Inflammatory macrophage treated with lipopolysaccharide for 1 hour (primary cell): Measurements from ENCODE around the gene PDGFA.
"Not testable (repeated sequence)": the region's sequence is repeated elsewhere in the genome, so short reads cannot be mapped to it uniquely, and the experiment has no call there.

ENCODE experiments used
- DNase-seq, 2 donors: peaks; one replicate each; pipeline ENCODE4 v3.0.0-alpha.2; 2020 to 2022

PDGFA gene

DNA sequence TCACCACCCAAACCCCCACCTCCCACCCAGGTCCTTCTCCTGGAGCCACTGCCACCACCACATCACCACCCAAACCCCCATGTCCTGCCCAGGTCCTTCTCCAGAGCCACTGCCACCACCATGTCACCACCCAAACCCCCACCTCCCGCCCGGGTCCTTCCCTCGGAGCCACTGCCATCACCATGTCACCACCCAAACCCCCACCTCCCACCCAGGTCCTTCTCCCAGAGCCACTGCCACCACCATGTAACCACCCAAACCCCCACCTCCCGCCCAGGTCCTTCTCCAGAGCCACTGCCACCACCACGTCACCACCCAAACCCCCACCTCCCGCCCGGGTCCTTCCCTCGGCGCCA, 31.9 kb upstream of the PDGFA start:
- DNase-seq, result not testable (repeated sequence)

DNA sequence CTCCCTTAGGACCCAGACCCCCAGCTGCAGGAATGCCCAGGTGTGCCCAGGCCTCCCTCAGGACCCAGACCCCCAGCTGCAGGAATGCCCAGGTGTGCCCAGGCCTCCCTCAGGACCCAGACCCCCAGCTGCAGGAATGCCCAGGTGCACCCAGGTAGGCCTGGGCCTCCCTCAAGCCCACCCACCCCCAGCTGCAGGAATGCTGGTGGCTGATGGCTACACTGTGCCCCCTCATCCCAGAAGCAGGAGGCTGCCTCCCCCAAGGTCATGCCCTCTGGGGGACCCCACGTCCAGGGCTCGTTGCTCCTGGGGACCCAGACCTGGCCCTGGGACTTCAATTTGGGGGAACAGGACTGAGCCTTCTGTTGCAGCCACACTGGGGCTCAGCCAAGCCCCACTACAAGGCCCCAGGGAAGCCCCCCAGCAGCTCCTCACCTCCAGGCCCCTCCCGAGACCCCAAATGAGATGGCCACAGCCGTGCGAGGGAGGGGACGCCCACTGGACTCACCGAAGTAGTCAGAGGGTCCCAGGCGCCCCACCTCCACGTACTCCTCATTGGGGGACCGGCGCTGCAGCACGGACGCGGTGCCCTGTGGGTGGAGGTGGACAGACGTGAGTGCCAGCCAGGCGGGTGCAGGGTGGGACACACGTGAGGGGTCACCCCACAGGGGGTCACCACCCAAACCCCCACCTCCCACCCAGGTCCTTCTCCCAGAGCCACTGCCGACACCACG, 31.4 kb upstream of the PDGFA start:
- DNase-seq, result no peak

DNA sequence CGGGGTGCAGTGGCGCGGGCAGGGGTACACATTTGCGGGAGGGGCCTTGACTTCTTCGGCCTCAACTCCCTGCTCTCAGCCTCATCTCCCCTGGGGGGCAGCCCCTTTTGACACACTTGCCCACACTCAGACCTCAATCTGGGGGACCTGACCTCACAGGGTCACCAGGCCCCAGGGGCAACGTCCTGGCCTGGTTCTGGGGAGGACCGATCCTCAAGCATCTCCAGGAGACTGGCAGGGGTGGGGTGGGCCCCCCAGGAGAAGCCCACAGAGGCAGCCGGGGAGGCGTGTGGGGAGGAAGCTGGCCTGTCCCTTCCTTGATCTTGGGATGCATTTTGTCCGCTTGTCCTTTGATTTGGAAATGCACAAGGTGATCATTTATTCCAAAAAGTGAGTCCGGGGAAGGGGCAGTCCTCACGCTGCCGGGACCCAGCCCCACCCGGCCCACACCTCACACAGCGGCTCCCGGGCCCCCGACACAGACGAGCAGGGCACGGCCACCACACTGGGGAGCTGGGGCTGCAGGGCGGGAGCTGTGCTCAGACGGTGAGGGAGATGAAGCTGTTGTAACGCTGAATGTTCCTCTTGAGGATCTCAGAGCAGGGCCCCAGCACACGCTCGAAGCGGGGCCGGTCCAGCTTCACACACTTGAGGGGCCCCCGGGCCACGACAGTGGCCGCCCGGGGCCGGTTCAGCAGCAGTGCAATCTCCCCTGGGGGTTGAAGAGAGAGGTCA, 30.4 kb upstream of the PDGFA start:
- DNase-seq, result no peak

DNA sequence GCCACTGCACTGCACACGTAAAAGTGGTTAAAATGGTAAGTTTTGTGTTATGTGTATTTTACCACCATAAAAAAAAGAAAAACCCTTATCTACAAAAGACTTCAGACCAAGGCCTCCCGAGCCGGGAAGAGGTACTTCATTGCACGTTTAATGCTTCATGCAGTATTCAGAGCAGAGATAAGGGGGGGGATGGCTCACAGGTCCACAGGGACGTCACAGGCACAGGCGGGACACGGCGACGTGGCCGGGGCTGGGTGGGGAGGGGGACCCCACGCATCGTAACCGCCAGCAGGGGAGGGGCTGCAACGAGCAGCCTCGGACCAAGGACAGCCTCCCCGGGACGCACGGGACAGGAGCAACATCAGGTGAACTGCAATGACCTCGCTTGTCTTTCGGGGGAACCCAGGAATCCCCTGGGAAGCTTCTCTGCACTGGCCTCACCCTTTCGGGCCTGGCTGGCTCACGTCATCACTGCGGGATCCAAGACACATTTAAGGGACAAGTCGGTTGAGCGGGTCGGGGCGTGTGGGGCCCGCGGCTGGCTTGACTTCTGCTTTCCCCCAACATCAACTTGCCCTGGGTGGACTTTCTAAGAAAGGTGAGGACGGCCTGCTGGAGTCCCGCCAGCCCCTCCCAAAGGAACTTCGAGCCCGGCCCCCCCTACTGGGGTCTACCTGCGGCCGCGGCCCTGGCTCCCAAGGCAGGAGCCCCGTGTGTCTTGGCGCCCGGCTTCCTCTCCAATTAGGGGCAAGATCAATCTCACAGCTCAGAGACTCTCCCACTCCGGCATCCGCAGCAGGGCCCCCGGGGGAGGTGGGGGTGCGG, 29.6 kb upstream of the PDGFA start:
- DNase-seq, result no peak

DNA sequence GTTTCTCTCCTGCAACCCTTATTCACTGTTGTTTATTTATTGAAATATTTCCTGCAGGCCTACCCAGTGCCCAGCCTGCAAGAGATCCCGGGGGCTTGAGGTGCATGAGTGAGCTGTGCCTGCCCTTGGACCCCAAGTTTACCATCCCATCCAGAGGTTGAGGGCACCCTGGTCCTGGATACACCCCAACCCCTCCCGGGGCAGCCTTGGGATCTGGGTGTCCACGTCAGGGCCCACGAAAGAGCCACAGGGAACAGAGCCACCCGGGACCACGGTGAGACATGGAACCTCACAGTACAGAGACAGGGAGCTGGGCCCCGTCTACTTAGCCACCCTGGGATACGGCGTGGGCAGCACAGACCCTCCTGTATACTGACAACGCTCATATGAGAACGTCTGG, 28.8 kb upstream of the PDGFA start:
- DNase-seq, result no peak

DNA sequence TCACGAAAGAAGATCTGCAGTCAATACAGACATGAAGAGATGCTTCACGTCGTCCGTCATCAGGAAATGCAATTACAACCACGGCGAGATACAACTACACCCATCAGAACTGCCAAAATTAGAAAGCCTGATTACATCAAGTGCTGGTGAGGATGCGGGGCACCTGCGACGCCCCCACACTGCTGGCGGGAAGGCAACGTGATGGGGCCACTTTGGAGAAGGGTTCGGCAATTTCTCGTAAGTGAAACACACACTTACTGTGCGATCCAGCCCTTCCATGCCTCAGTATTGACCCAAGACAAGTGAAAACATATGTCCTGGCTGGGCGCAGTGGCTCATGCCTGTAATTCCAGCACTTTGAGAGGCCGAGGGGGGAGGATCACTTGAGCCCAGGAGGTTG, 25.8 kb upstream of the PDGFA start:
- DNase-seq, result no peak

DNA sequence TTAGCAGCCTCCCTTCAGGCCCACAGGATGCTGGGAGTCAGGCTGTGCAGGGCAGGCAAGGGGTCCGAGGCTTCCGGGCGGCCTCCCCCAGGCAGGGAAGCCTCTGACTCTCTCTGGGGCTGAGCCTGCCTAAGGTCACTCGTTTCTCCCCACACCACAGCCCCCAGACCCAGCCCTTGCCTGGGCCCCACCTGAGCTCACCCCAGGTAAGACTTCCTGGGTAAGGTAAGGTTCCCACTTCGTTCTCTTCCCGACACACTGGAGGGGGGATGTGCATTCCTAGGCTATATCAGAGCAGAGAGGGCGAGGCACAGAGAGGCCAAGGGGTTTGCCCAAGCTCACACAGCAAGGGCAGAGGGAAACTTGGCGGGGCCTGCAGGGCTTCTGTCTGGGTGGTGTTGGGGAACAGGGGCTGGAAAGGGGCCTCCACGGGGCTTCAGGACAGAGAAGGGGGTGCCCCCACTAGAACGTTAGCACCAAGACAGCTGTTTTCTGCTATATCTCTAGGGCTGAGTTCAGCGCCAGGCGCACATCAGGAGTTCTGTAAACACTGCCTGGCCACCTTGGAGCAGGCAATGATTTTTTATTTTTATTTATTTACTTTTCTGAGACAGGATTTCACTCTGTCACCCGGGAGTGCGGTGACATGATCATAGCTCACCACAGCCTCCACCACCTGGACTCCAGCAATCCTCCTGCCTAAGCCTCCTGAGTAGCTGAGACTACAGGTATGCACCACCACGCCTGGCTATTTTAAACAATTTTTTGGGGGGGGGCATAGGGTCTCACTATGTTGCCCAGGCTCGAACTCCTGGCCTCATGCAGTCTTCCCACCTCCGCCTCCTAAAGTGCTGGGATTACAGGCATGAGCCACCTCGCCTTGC, 24.9 kb upstream of the PDGFA start:
- DNase-seq, result no peak

DNA sequence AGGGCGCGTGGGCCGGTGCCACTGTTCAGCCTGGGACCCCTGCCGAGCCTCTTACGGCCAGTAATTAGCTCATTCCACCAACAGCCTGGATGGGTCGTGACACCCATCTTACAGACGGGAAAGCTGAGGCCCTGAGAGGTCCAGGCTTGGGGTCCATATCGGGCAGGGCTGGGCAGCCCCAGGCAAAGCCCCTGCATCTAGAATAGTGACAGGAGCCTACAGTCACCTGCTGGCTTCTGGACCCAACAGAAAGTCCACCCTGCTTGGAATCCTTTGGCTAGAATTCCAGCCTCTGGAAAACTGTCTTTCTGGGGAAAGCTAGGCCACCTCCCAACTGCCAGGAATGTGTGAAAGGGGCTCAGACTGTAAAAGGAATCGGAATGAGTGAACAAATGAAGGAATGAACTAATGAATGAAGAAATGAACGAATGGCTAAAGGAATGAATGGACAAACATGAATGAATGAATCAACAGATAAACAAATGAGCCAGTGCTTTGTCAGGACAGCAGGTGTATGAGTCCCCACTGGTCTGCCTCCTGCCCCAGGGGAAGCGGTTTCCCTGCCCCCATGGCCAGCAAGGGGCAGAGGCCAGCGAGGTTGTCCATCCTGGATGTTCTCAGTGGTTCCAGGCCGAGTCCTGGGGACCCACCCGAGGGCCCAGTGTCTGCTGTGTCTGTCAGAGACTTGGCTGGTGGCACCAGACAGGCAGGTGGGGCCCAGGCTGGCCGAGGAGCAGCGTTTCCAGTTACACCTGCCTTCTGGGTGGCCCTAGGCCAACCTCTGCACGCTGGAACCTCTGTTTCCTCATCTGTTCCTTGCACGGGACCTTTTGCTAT, 24.1 kb upstream of the PDGFA start:
- no peak for DNase-seq

DNA sequence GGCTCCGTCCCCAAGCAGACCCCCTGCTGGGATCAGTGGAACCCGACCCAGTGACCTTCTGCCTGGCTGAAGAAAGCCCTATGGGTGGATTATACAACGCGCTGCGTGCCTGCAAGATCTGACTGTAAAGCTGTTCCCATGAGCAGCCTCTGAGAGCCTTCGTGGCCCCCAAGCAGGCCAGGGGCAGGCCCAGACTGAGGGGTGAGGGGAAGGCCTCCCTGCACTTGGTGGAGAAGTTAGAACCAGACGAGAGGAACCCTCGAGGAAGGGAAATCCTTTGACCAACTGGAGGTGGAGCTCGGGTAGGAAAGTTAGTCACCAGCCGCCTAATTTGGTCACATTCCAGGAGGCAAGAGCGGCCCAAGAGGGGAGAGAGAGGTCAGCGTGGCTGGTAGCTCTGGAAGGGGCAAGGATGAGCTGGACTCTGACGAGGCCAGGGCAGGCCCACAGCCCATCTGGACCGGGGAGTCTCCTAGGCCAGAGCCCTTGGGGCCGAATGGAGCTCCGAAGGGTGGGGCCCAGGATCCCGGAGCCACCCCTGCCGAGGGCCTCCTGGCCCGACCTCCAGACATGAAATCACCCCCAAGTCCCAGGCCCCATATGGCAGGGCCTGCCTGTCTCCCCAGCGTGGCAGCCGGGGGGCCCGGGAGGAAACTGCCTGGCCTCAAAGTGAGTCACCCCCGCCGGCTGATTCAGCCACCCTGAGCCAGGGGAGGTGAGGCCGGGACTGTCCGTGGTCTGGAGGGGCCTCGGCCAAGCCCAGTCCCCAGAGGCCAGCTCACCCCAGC, 23.3 kb upstream of the PDGFA start:
- peak in 1 of 2 donors; percentile 11 for DNase-seq

DNA sequence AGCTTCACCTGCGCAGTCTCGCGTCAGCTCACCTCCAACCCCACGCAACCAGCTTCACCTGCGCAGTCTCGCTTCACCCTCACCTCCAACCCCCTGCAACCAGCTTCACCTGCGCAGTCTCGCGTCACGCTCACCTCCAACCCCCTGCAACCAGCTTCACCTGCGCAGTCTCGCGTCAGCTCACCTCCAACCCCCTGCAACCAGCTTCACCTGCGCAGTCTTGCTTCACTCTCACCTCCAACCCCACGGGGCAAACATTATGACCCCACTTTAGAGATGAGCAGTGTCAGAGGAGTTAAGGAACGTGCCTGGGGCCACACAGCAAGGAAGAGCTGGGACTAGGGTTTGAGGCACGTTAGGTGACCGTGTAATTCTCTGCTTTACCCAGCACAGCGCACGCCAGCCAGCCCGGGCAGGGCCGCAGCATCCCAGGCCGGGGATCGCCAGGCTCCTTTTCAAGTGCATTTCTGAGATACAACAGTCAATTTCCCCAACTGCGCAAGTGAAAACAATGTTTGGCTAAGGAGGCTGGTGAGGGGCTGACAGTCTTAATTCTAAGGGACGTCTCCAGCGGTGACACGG, 22.6 kb upstream of the PDGFA start:
- DNase-seq, result no peak

DNA sequence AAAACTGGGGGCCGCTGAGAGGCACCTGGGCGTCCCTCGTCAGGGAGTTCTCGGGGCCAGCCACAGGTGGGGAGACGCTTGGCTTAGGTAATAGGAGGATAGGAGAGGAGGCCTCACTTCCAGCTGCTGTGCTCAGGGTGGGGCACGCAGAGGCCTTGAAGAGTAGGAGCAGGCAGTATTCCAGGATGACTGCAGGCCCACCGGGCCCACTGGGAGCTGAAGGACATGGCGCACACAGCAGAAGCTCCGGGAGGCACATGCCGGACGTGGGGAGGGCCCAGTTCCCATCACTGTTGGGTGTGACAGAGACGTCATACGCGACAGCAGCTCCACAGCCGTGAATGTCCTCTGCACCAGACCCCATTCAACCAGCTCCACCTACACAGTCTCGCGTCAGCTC, 22.0 kb upstream of the PDGFA start:
- no peak for DNase-seq

DNA sequence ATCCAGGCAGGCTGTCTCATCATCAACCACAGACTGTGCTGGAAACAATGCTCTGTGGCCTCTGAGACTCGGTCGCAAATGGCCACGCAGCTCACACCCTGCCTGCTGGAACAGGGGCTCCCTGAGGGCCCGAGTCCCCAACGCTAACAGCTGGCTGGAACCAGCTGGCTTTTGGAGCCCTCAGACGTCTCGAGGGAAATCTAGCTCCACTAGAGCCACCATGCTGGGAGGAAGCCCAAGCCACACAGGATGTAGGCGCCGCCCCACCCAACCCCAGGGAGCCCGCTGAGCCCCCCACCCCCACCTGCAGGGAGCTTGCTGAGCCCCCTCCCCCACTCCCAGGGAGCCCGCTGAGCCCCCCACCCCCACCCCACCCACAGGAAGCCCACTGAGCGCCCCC, 21.4 kb upstream of the PDGFA start:
- no peak for DNase-seq

DNA sequence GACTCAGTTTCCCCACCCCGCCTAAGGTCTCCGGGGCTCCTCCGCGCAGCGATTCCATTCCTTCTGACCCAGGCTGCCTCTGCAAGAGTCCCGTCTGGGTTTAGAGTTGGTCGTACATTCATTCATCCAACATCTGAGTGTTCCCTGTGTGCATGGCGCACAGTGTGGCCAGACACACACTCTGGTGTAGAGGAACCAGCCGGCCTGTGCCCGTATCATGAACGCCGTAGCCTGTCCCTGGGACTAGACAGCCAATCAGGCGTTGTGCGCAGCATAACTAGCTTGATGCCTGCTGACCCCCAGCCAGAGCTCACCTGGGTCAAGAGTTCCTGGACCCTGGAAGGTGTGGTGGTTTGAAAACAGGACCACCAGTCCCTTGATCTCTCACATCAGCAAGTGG, 20.9 kb upstream of the PDGFA start:
- no peak for DNase-seq

DNA sequence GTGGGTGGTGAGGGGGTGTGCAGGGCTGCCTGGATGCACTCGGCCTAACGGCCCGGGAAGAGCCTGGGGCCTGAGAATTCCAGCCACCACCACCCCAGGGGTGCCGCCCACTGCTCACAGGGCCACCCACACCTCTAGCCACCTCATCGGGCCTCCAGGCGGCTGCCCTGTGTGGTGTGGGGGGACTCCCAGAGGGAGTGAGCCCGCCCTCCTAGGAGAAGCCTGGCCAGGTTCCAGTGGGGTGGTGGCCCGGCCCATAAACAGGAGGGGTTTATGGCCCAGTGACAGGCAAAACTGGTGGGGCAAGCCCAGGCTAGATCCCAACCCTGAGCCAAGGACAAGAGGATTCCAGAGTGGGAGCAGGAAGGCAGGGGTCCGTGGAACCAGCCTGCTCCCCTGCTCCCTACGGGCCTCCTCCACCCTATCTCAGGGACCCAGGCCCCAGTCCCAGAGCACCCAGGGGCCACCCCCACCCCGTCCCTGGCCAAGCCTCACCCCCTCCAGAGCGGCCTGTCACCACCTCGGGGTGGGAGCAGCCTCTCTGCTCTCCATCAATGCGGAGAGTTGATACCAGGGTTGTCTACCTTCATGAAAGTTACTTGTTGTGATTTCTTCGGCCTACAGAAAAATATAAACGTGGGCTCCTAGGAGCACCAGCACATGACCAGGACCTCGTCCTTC, 20.2 kb upstream of the PDGFA start:
- no peak for DNase-seq

DNA sequence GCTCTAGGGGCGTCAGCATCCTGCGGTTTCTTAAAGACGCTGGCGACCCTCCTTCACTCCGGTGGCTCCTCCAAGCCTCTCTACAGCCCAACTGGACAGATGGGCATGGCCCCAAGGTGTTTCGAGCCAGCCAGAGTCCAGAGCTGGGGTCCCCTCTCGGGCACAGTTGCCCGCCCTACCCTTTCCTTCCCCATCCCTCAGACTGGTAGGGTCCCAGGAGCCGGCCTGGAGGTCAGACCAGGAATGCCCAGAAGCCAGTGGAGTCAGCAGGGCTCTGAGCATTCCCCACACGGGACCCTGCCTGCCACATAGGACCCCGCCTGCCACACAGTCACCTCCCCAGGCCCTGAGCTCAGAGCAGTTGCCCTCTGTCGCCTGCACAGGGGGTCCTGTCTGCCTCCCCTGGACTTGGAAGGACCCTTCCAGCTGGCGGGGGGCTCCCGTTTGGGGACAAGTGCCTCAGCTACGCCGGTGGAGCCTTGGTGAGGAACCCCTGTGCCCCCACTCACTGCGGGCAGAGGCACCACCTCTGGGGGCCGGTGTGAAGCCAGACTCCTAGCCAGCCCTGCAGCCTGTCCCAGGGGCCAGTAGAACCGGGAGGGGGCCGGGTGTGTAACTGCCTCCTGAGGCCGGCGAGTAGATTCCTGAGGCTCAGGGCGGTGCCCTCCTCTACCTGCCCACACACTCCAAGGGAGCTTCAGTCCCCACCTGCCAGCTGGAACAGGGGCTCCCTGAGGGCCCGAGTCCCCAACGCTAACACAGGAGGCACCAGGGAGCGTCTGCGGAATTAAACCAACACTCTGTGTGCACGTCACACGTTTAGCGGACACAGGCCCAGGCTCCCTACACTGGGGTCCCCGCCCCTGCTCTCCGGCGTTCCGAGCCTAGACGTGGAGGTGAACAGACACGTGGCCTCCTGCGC, 19.4 kb upstream of the PDGFA start:
- DNase-seq, result no peak

DNA sequence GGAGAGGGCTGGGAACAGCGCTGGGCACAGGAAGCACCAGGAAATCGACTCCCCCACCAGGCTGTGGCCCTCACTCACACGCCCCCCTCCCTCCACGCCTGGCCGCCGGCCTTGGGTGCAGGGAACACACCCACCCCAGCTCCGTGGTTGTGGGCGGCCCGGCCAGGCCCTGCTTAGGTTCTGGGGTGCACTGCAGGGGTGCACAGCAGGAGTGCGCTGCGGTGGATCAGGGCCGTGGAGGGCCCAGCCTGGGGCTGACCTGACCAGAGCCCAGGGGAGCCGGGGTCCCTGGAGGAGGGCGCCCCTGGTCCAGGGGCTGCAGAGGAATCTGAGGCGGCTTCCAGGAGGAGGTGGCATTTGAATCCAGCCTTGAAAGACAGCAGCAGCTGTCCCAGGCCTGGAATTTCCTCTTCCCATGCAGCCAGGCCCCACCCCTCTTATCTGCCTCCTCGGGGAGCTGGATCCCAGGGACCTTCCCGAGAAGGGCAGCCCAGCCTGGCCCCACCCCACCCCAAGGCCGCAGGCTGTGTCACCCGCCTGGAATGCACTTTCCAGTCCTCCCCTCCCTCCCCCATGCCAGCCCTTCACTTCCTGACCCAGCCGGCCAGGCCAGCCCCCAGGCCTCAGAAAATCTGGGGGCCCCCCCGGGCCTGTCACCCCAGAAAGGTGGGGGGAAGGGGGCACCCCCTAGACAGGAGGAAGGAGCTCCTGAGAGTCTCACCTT, 18.4 kb upstream of the PDGFA start:
- no peak for DNase-seq

DNA sequence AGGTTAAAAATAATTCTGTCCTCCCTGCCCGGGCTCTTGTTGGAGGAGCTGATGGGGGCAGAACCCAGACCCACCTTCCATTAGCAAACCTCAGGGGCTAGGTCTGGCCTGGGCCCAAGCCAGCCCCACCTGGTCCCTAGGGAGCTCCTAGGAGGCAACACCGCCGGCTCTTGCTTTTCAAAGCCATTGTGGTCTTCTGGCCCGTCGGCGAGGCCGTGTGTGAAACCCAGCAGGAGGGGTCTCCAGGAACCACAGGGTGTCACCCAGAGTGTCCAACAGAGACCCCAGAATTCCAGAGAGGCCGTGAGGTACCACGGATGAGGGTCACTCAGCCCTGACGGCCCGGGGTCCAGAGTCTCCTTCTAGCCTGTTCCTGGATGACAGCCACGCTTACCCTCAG, 16.6 kb upstream of the PDGFA start:
- DNase-seq, result no peak

DNA sequence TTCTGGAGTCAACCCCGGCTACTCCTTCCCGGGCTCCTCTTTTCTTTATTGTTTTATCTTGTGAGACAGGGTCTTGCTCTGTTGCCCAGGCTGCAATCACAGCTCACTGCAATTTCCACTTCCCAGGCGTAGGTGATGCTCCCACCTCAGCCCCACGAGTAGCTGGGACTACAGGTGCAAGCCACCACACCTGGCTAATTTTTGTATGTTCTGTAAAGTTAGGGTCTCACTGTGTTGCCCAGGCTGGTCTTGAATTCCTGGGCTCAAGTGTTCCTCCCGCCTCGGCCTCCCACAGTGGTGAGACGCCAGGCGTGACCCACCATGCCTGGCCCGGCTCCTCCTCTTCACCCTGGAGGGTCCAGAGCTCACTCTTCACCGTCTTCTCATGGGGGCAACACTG, 15.3 kb upstream of the PDGFA start:
- DNase-seq, result no peak
